Measurements from ENCODE around the gene SMAD5. TPM values are rescaled to one million over a fixed set of nuclear protein-coding genes. Genes with fewer than 3 reads are reported as not detected.

Gene SMAD5
- total RNA-seq, 1 experiment from 2014 or later, result 69.3 TPM

DNA sequence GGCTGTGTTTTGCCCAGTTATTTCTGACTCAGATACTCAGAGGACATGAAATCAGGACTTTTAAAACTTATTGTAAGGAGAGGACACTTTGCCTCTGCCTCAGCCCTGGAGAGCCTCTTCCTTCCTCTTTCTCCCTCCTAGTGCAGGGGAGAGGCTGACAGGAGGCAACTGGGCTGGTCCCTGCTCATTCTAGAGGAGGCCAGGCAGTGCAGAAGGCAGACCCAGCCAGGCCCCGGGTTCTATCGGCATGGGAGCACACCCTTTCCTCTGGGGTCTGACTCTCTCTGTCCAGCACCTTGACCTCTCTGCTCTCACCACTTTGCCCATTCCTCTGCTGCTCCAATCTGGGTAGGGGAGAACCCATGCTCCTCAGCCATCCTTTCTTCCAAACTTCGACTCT is 76.3 kb downstream of the SMAD5 start:
- no peak overlapping the region for H3K56ac ChIP-seq (ENCODE audit: insufficient read length, low read depth, low read length)
- no peak overlapping the region for H4K5ac ChIP-seq (ENCODE audit: insufficient read length, low read depth, low read length)
- H3K36me3 Mint-ChIP-seq (ENCODE audit: insufficient read depth in 1 of 3, low read depth in 3 of 3), result peaks cover 5 to 12% (median 6%) of the 10 kb centered on the region in 3 experiments; a peak in 5 of 7 replicates
- peaks cover 26% of the 10 kb centered on the region for H3K27me3 ChIP-seq (ENCODE audit: insufficient read depth, low read length)
- no peak overlapping the region for H3K9ac ChIP-seq (ENCODE audit: extremely low read depth, insufficient read length, low read length)
- H3K23ac ChIP-seq (ENCODE audit: insufficient read length, low read depth, low read length), result no peak overlapping the region
- no peaks in the 10 kb centered on the region for H3K23me2 ChIP-seq (ENCODE audit: insufficient read length, low read depth, low read length, poor library complexity, severe bottlenecking)
- no CpG with 5 or more reads among the region's 3 CpGs for WGBS (ENCODE audit: extremely low coverage, insufficient read length, low lambda C conversion rate)
- H3K9me3 Mint-ChIP-seq, result peaks cover 4 to 9% of the 10 kb centered on the region in 2 experiments; a peak in 4 of 5 replicates
- H3K14ac ChIP-seq (ENCODE audit: insufficient read depth, low read length), result no peak overlapping the region
- H4K20me1 ChIP-seq (ENCODE audit: control insufficient read depth, insufficient read depth, insufficient read length), result no peaks in the 10 kb centered on the region
- no peak overlapping the region for H4K8ac ChIP-seq (replicated peaks; ENCODE audit: insufficient read length, low read depth, low read length)
- no peak overlapping the region for H2BK5ac ChIP-seq (ENCODE audit: insufficient read length, low read length)
- H3K18ac ChIP-seq (ENCODE audit: insufficient read length, low read depth, low read length), result no peak overlapping the region
- DNase-seq, result no peak
- no peak overlapping the region for H3K4me2 ChIP-seq (ENCODE audit: insufficient read depth, insufficient read length, low read length)
- H3T11ph ChIP-seq (ENCODE audit: low read length), result no peak overlapping the region
- no peak overlapping the region for H3K4ac ChIP-seq (ENCODE audit: low read depth, low read length)
- H3K27ac ChIP-seq (ENCODE audit: insufficient read length, low read depth, low read length), result no peak overlapping the region
- H3K4me1 ChIP-seq (ENCODE audit: insufficient read depth, low read length), result no peaks in the 10 kb centered on the region
- no peaks in the 10 kb centered on the region for H3K9me3 ChIP-seq (ENCODE audit: control insufficient read depth, low read depth, low read length)
- H3K79me2 ChIP-seq (ENCODE audit: insufficient read depth, low read length), result no peaks in the 10 kb centered on the region
- no peak overlapping the region for H3K27ac Mint-ChIP-seq
- H2BK15ac ChIP-seq (ENCODE audit: low read depth, low read length), result no peak overlapping the region
- no peak overlapping the region for H2BK120ac ChIP-seq (ENCODE audit: low read depth, low read length, poor library complexity, severe bottlenecking)
- H2AFZ ChIP-seq (ENCODE audit: low read length), result no peak overlapping the region
- TF ChIP-seq, protein P1, sequence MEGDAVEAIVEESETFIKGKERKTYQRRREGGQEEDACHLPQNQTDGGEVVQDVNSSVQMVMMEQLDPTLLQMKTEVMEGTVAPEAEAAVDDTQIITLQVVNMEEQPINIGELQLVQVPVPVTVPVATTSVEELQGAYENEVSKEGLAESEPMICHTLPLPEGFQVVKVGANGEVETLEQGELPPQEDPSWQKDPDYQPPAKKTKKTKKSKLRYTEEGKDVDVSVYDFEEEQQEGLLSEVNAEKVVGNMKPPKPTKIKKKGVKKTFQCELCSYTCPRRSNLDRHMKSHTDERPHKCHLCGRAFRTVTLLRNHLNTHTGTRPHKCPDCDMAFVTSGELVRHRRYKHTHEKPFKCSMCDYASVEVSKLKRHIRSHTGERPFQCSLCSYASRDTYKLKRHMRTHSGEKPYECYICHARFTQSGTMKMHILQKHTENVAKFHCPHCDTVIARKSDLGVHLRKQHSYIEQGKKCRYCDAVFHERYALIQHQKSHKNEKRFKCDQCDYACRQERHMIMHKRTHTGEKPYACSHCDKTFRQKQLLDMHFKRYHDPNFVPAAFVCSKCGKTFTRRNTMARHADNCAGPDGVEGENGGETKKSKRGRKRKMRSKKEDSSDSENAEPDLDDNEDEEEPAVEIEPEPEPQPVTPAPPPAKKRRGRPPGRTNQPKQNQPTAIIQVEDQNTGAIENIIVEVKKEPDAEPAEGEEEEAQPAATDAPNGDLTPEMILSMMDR (conservative IDR thresholded peaks at IDR 0.05), result no peak
- H3K79me1 ChIP-seq (ENCODE audit: insufficient read depth, low read depth, low read length, poor library complexity, severe bottlenecking), result no peaks in the 10 kb centered on the region
- peaks cover 92% of the 10 kb centered on the region for H3K27me3 Mint-ChIP-seq (ENCODE audit: low read depth)
- no peak overlapping the region for H2AK5ac ChIP-seq (ENCODE audit: insufficient read length, low read length)
- H4K91ac ChIP-seq (ENCODE audit: insufficient read length, low read depth, low read length), result no peak overlapping the region
- peaks cover 23 to 26% of the 10 kb centered on the region in 2 experiments for H3K4me1 Mint-ChIP-seq
- no peak overlapping the region for H2BK12ac ChIP-seq (ENCODE audit: insufficient read length, low read depth, low read length)
- H2BK20ac ChIP-seq (ENCODE audit: low read depth, low read length, poor library complexity, severe bottlenecking), result no peak overlapping the region
- no peak overlapping the region for H3K4me3 Mint-ChIP-seq

All from H9 (cell line).